ENCODE measurements around the gene NR3C1.

- TF ChIP-seq CTCF (IDR thresholded peaks at IDR 0.05 in 2 of 3, conservative IDR thresholded peaks at IDR 0.05 in 1 of 3; ENCODE audit: borderline replicate concordance in 1 of 3, insufficient read depth in 1 of 3, low read depth in 2 of 3, low read length in 2 of 3) (no peak), CEBPB (IDR thresholded peaks at IDR 0.05; ENCODE audit: low read depth) (no peak), TCF7L2 (IDR thresholded peaks at IDR 0.05; ENCODE audit: borderline replicate concordance, extremely low read depth, insufficient read depth, insufficient read length) (no peak), RAD21 (IDR thresholded peaks at IDR 0.05; ENCODE audit: low read depth) (no peak), POLR2AphosphoS5 (IDR thresholded peaks at IDR 0.05; ENCODE audit: low read depth, low read length) (no peak), MAX (IDR thresholded peaks at IDR 0.05) (no peak), ZFX (IDR thresholded peaks at IDR 0.05) (no peak), POLR2A (IDR thresholded peaks at IDR 0.05; ENCODE audit: borderline replicate concordance, extremely low read depth, insufficient read depth, insufficient read length) (no peak), ZNF274 (IDR thresholded peaks at IDR 0.05; ENCODE audit: low read depth, low read length) (no peak), EGR1 (IDR thresholded peaks at IDR 0.05; ENCODE audit: low read depth) (no peak)
- TF ChIP-seq, protein P1, sequence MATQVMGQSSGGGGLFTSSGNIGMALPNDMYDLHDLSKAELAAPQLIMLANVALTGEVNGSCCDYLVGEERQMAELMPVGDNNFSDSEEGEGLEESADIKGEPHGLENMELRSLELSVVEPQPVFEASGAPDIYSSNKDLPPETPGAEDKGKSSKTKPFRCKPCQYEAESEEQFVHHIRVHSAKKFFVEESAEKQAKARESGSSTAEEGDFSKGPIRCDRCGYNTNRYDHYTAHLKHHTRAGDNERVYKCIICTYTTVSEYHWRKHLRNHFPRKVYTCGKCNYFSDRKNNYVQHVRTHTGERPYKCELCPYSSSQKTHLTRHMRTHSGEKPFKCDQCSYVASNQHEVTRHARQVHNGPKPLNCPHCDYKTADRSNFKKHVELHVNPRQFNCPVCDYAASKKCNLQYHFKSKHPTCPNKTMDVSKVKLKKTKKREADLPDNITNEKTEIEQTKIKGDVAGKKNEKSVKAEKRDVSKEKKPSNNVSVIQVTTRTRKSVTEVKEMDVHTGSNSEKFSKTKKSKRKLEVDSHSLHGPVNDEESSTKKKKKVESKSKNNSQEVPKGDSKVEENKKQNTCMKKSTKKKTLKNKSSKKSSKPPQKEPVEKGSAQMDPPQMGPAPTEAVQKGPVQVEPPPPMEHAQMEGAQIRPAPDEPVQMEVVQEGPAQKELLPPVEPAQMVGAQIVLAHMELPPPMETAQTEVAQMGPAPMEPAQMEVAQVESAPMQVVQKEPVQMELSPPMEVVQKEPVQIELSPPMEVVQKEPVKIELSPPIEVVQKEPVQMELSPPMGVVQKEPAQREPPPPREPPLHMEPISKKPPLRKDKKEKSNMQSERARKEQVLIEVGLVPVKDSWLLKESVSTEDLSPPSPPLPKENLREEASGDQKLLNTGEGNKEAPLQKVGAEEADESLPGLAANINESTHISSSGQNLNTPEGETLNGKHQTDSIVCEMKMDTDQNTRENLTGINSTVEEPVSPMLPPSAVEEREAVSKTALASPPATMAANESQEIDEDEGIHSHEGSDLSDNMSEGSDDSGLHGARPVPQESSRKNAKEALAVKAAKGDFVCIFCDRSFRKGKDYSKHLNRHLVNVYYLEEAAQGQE (IDR thresholded peaks at IDR 0.05; ENCODE audit: low read depth) = no peak
Measured at GRCh38 chr5:143362664-143363227, 40.7 kb downstream of the NR3C1 start.

Measured in HCT116 (cell line).